NOMO-1 treated with dmso at 0.1 percent for 144 hours (cell line): ENCODE results near the gene SPINT2.

Experiments
- DNase-seq: peaks from one replicate; lab custom pipeline; 2025; ENCODE audit not compliant: unreplicated experiment; lab: John Stamatoyannopoulos, UW

Gene SPINT2

DNA sequence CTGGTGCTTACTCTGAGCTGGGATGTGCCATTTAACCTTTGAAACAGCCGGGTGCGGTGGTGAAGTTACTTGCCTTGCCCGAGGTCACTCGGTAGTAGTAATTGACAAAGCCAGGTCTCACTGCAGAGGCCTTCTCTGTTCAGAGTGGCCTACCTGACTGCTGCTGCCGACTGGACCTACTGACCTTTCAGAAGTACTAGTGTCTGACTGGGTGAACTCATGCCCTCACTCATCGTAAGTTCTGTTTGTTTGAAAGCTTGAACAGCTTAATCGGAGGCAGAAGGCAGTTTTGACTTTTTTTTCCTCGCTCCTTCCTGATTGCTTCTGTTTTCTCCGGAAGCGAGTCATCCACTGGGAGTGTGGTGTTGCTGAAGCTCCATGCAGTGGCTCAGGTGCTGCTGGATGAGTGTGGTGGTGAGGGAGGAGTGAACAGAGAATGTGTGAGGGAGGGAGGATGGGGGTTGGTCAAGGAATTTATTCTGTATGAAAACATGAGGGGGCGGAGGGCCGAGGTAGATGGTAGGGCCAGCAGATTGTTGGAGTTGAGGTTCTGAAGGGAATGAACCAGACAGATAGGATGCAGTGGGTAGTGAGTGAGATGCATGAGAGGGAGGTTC is 2.7 kb downstream of the SPINT2 start:
- DNase-seq, result no peak

DNA sequence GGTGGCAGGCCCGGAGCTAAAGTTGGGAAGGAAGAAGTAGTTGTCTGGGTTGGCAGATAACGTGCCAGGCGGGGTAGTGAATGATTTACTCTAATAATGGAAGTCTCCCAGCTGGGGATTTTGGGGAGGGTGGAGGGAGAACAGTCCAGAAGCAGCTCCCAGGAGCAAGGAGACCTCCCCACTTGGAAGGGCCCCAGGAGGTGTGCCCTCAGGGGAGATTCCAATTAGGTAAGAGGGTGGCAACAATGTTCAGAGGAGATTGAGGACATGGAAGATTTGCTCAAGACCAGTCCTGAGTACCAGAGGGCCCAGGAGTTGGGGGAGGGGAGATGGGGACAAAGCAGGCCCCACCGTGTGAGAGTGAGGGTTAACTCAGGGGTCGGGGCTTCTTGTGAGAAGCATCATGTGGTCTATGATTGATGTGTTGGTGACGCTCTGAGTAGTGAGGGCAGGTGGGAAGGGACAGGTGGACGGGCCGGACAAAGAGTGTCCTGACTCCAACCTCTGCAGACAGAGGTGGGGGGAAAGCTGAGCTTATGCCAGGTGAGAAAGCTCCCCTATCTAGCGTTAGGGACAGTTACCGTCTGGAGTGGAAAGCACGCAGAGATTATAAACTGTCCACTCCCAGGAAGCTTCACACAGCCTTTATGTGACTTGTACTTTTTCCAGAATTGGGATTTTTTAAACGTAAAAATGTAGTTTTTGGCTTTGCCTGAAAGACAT is 3.5 kb downstream of the SPINT2 start:
- no peak for DNase-seq

DNA sequence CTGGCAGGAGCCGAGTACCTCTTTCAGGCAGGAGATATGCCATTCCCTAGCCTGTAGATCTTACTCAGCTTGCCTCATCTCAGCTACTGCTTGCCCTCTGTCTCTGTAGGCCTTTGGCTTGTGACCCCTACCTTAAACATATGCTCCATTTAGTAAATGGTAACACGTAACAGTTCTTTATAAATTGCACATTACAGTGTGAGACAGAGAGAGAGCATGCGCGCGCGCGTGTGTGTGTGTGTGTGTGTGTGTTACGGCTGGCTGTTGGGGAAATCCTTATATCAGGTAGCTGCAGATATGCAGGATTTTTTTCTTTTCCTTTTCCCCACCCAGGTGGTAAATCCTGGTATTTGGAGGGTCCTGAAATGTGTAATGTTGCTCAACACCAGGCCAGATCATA is 4.2 kb downstream of the SPINT2 start:
- no peak for DNase-seq

DNA sequence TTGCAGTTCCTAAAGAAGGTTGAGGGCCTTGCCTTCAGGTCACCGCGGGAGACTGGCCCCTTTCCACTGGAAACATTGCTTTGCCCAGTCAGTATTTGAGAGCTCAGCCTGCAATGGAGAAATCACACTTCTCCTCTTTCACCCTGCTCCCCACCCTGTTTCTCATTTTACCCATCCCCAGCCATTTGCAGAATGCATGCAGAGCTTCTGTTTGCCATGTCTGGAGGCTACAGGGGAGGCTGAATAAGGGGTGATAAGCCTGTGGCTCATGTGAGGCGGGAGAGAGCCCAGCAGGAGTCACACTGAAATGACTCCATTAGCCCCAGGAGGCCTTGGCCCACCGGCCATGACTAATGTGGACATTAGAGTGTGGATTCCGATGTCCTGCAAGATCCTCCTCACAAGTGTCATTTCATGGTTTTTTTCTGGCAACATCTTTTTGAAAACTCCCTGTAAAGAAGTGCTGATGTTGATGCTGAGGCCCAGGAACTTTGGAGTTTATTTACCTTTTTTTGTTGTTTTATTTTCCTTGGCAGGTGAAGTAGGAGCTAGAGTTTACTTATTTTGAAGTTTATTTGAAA is 6.3 kb downstream of the SPINT2 start:
- DNase-seq, result no peak

DNA sequence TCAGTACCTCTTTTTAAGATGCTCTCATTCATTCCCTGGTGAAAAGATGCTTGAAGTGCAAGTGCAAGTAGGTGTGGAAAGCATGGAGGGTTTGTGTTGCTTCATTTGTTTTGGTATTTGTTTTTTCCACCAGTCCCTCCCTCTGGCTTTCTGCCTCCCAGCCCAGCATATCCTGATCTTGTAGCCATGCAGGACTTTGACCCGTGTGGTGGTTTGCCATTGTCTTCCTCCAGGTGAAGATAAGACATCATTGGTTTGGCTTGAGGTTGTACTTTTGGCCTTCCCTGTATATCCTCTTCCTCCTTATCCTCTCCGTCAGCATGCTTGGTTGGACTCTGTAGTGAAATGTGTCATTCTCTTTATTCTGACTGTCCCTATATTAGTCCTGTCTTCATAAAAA is 9.1 kb downstream of the SPINT2 start:
- no peak for DNase-seq

DNA sequence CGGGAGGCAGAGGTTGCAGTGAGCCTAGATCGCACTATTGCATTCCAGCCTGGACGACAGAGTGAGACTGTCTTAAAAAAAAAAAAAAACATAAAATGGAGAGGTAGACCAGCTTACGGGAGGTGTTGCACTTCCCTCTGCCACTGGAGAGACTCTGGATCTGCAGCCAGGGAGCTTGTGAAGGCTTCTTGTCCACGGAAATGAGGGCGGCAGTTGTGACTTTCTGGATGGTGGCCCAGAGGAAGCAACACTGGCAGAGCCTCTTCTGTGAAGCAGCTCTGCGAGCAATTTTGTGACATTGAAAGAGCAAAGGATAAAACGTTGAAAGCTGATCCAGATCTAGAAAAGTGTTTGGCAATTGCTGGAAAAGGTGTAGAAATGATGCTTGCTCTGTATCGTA is 10.4 kb downstream of the SPINT2 start:
- DNase-seq, result no peak

DNA sequence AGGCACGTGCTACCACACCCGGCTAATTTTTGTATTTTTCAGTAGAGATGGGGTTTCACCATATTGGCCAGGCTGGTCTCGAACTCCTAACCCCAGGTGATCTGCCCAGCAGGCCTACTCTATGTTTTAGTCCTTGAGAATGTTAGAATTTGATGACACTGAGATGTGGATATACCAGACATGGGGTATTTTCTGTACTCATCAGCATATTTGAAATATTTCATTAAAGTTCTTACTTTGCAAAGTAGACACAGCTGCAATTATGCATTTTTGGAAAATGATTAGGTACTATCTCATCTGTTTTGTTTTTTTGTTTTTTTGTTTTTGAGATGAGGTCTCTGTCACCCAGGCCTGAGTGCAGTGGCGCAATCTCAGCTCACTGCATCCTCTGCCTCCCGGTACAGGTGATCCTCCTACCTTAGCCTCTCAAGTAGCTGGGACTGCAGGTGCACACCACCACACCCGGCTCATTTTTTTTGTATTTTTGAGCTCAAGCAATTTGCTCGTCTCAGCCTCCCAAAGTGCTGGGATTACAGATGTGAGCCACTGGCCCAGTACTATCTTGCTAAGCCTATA is 12.7 kb downstream of the SPINT2 start:
- no peak for DNase-seq

DNA sequence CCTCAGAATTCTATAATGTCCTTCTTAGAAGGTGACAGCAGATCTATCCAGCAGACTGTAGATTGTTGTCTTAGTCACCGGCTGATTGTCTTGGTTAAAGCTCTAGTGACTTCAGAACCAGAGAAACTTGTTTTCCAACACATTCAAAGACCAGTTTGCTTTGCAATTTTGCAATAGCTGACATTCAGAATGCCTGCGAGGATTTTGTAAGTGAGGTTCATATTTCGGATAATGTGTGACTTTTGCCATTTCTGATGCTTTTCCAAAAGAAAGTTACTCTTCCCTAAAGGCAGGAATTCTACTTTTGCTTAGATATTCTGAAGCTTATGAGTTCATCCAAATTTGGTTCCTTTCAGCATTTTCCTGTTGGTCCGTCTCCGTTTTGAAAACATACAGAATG is 13.2 kb downstream of the SPINT2 start:
- DNase-seq, result no peak

DNA sequence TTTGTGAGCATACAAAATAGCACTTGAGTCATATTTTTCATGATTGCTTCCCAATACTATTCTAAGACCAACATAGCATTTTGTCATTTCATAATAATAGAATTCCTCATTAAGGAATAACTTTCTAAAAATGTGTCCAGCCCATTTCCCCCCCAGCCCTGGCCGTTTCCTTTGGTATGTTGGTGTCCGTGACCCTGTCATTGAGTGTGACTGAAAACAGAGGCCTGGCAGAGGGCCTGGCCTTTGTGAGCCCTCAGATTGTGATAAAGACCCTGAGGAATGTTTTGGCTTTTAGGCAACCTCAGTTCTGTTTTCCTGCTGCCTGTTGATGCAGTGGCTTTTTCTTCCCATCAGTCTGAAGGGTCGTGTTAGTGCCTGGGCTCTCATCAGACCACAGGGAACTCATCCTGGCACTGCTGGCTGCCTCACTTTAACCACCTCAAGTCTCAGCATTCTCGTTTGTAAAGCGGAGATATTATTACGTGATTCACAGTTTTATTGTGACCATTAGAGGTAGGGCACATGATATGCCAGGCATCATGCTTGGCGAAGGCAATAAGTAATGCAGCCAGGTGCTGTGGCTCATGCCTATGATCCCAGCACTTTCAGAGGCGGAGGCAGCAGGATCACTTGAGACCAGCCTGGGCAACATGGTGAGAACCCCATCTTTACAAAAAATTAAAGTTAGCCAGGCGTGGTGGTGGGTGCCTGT is 13.8 kb downstream of the SPINT2 start:
- DNase-seq, result no peak

DNA sequence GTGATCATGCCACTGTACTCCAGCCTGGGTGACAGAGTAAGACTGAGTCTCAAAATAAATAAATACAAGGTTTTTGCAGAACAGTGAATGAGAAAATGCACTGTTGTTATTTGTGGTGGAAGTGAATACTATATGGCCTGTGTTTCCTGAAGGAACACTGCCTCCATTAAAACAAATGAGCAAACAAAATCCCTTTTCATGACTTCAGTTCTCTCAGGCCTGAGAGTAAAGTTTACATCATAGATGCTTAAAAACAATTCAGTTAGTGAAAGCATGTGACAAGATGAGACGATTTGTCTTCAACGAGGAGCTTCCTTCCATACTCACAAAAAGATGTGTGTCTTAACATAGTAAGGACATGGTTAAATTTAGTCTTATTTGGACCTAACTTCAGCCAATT is 14.4 kb downstream of the SPINT2 start:
- no peak for DNase-seq

DNA sequence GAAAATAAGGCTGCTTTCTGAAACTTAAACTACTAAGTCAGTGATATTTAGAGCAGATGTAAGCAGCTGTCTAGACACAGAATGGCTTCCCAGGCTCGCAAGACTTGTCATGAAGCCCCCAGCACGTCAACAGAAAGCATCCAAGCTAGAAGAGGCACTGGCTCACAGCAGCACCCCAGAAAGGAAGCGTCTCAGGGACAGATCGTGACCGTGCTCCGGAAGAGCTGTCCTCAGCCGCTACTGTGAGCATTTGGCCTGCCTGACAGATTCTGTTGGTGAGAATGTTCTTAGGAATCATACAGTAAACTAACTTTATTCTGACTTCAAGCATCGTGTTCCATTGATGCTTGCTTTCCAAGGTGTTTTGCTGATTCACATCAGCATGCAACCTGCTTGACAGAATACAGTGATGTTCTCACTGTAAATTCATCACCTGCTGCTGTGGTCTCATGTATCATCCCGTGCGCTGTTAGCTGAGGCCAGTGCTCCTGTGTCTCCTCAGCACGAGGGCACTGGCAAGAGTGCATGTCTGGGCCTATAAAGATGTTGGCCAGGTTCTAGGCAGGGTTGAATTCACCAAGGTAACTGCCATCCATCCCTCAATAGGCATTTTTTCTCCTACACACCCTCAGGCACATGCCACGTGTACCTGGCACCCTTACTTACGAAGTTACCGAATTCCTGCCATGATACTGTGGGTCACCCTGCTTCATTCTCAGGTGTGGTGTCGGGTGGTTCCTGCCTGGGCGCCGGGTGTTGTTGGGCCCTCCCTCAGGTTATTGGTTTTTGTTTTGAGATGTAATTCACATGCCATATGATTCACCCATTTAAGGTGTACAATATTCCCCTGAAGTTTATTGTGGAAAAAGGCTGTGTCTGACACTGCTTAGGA is 15.9 kb downstream of the SPINT2 start:
- no peak for DNase-seq

DNA sequence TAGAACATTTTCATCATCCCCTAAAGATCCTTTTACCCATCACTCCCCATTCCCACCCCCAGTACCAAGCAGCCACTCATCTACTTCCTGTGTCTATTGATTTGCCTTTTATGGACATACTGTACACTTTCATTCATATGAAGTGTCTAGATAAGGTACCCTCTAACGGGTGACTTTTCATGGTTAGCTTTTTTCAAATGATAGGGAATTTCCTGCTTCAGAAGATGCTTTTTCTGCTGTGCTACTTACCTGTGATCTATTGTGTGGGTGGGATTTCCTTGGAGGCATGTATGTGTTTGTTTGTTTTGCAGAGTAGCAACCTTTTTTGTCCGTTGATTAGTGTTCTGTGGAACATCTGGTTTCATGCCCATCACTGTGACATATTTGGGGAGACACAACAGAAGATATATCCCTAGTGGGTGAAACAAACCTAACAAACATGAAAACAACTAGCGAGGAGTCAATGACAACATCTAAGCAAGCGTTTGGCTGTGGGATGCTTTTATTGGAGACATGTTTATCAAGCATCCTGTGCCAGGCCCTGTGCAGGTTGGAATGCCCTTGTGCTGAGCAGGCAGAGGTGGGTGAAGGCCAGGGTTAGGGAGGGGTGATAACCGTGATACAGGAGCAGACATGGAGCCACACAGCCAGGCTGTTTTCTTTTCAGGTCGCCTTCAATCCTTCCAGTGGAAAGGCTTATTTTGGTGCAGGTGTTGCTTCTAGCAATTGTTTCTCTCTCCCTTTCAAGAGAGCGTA is 17.6 kb downstream of the SPINT2 start:
- no peak for DNase-seq

DNA sequence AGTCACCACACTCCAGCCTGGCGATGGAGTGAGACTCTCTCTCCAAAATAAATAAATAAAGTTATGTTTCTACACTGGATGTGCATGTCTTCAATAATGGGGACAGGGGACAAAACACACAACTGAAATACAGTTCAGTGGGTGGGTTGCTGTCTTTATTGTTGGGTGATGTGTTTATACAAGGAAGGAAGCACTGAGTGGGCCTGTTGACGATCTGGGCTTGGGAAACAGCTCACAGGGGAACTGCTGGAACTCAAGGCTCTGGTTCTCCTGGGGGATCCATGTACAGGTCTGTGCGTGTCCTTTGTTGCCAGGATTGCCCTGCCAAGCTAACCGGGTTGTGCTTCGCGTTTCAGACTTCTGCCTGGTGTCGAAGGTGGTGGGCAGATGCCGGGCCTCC is 18.9 kb downstream of the SPINT2 start:
- no peak for DNase-seq

DNA sequence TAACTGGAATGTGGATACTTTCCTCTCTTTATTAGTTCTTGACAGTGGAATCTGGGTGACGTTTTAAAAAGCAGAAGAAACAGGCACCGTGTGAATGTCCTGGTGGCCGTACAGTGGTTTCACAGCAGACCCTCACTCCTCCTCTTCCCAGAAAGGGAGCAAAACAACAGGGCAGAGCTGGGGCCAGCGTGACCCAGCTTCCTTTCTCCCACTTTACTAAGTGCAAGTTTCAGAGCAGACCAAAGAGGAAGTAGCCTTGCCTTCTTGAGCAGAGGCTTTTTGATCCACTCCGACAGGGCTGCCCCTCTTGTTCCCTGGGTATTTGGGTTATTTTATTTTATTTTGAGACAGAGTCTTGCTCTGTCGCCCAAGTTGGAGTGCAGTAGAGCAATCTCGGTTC is 20.0 kb downstream of the SPINT2 start:
- peak; percentile 22 for DNase-seq

DNA sequence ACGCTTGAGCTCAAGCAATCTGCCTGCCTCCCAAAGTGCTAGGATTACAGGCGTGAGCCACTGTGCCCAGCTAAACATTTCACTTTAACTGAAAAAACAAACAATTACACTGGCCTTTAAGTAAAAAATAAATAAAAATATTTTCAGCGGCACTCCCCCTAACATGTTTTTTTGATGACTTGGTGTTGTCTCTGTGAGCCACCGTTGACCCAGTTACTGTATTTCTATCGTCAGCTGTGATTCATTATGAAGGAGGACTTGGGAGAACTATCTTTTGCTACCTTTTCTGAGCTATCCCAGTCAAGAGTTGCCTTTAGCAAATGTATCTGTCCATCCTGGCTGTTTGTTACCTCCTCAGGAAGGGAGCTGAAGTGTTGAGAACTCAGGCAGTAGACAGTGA is 21.2 kb downstream of the SPINT2 start:
- no peak for DNase-seq

DNA sequence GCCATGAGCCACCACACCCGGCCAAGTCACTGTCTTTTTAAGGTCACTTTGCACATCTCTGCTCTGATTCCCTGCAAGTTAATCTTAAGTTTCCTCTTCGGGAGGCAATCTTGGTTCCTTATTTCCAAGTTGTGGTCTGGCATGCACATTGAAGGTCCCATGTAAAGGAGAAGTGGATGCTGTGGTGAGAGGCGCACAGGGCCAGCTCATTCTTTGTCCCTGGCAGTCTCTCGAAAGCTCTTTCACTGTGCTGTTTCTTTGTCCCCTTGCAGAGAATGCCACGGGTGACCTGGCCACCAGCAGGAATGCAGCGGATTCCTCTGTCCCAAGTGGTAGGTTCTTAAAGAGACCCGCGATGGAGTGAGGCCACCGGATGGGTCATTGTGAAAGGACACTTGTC is 23.2 kb downstream of the SPINT2 start:
- peak; percentile 69 for DNase-seq

DNA sequence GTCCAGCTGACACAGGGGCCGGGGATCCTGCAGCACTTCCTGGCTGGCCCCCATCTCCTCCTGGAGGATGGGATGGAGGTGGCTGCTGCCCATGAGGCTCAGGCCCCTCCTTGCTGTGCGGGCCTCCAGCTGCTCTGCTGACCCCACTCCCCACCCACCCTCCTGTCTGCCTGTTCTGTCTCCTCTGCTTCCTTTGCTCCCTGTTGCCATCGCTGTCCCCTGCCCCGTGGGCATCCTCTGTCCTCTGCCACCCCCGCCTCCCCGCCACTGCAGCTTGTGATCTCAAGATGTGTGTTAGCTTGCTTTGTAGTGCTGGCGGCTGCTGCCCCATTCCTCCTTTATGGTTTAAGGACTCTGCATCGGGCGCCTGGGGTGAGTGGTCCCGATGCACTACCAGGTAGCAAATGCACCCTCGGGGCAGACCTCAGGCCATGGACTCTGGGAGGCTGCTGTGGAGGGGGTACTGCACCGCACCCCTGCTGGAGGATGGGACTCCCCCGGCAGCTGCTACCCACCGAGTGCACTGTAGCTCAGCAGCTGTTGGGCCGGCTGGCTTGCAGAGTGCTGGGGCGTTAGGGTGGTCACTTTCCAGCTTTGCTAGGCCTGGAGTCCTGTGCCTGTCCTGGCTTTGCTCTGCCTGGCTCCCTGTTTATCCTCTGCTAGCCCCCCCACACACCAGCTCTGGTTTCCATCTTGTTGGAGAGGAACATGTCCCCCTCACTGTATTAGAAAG is 23.9 kb downstream of the SPINT2 start:
- DNase-seq, result no peak

DNA sequence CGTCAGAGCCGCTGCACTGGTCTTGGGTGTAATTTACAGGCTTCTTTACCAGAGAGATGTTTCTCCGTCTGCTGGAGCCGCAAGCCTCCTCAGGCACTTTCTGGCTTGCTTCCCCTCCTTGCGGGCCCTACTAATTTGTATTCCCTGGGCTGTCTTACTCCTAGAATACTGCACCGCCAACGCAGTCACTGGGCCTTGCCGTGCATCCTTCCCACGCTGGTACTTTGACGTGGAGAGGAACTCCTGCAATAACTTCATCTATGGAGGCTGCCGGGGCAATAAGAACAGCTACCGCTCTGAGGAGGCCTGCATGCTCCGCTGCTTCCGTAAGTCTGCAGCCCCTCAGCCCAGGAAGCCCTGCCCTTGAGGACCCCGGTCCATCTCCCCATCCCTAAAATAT is 25.6 kb downstream of the SPINT2 start:
- no peak for DNase-seq

DNA sequence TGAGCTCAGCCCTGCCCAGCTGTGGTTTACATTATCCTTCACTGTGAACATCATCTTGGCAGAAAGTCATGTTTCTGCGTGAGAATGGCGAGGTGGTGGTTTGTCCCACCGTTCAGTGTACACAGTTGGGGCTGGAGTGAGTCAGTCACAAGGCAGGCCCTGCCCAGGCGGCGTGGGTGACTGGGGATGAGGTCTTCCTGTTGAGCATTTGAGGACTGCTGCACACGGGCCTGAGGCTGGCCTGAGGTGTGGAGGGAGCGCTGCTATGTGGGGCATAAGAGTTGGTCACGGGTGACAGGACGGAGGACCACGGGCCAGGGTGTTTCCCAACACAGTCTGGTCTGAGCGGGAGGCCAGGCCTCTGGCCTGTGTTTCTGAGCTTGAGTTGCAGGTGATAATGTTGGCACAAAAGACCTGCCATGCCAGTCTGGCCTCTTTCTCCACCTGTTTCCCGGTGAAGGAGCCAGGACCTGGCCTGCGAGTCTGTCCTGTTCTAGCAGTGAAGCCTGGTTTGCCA is 26.3 kb downstream of the SPINT2 start:
- DNase-seq, result no peak
